ENCODE measurements around the gene POC1A.

DNA sequence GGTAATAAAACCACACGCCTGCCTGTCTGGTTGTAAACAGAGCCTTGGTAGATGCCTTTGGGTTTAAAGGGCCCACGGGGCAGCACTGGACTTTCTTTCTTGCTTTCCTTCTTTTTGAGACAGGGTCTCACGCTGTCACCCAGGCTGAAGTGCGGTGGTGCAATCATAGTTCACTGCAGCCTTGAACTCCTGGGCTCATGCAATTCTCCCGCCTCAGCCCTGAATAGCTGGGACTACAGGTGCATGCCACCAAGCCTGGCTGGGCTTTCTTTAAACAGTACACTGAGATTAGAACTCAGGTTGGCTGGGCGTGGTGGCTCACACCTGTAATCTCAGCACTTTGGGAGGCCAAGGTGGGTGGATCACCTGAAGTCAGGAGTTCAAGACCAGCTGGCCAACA is 42.2 kb downstream of the POC1A start:
- TF ChIP-seq SMC3 (IDR thresholded peaks at IDR 0.05; ENCODE audit: borderline replicate concordance, low read length) = no peak
- no peak for TF ChIP-seq POLR2AphosphoS5 (IDR thresholded peaks at IDR 0.05; ENCODE audit: low read length)
- TF ChIP-seq, protein P1, sequence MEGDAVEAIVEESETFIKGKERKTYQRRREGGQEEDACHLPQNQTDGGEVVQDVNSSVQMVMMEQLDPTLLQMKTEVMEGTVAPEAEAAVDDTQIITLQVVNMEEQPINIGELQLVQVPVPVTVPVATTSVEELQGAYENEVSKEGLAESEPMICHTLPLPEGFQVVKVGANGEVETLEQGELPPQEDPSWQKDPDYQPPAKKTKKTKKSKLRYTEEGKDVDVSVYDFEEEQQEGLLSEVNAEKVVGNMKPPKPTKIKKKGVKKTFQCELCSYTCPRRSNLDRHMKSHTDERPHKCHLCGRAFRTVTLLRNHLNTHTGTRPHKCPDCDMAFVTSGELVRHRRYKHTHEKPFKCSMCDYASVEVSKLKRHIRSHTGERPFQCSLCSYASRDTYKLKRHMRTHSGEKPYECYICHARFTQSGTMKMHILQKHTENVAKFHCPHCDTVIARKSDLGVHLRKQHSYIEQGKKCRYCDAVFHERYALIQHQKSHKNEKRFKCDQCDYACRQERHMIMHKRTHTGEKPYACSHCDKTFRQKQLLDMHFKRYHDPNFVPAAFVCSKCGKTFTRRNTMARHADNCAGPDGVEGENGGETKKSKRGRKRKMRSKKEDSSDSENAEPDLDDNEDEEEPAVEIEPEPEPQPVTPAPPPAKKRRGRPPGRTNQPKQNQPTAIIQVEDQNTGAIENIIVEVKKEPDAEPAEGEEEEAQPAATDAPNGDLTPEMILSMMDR (IDR thresholded peaks at IDR 0.05 in 2 of 3, conservative IDR thresholded peaks at IDR 0.05 in 1 of 3; ENCODE audit: control insufficient read depth in 2 of 3, extremely low read depth in 1 of 3, insufficient read depth in 1 of 3, low read depth in 3 of 3, low read length in 3 of 3) = no peak
- TF ChIP-seq PAX5 (IDR thresholded peaks at IDR 0.05; ENCODE audit: borderline replicate concordance, low read depth, low read length) = no peak
- TF ChIP-seq POLR2A (IDR thresholded peaks at IDR 0.05; ENCODE audit: low read depth, low read length) = no peak
- no peak for TF ChIP-seq RFX5 (IDR thresholded peaks at IDR 0.05; ENCODE audit: low read depth, low read length)
- TF ChIP-seq TCF7 (IDR thresholded peaks at IDR 0.05; ENCODE audit: borderline replicate concordance) = no peak
- no peak for TF ChIP-seq ZNF24 (IDR thresholded peaks at IDR 0.05)
- no peak for TF ChIP-seq MXI1 (IDR thresholded peaks at IDR 0.05; ENCODE audit: low read depth, low read length)
- no peak for TF ChIP-seq EZH2 (IDR thresholded peaks at IDR 0.05; ENCODE audit: borderline replicate concordance, control insufficient read depth, low read depth, low read length)
- TF ChIP-seq, protein P2, sequence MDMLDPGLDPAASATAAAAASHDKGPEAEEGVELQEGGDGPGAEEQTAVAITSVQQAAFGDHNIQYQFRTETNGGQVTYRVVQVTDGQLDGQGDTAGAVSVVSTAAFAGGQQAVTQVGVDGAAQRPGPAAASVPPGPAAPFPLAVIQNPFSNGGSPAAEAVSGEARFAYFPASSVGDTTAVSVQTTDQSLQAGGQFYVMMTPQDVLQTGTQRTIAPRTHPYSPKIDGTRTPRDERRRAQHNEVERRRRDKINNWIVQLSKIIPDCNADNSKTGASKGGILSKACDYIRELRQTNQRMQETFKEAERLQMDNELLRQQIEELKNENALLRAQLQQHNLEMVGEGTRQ (IDR thresholded peaks at IDR 0.05; ENCODE audit: borderline replicate concordance, low read depth, low read length) = no peak
- TF ChIP-seq MYC (IDR thresholded peaks at IDR 0.05; ENCODE audit: insufficient read depth, insufficient read length, insufficient replicate concordance, low read length, severe bottlenecking) = no peak
- no peak for TF ChIP-seq CREM (IDR thresholded peaks at IDR 0.05; ENCODE audit: low read depth)
- TF ChIP-seq RAD51 (IDR thresholded peaks at IDR 0.05) = no peak

All from GM12878 (cell line).